HG03469 (cell line): ENCODE measurements around the gene MAP3K9.

Experiments used
- ATAC-seq: cut with Tn5 transposase; IDR thresholded peaks from one replicate; pipeline ENCODE4 v1.9.1; 2021; ENCODE audit warnings: mild to moderate bottlenecking, moderate library complexity, moderate number of reproducible peaks; ENCODE audit not compliant: unreplicated experiment

The MAP3K9 gene

GRCh38 chr14:70789361-70789760 is 20.0 kb downstream of the MAP3K9 start:
- no peak for ATAC-seq

GRCh38 chr14:70788898-70789297 is 20.4 kb downstream of the MAP3K9 start:
- no peak for ATAC-seq

- no peak for ATAC-seq
Measured at GRCh38 chr14:70785556-70785955, 23.8 kb downstream of the MAP3K9 start.

- ATAC-seq, result no peak
Measured at GRCh38 chr14:70784886-70785285, 24.4 kb downstream of the MAP3K9 start.

GRCh38 chr14:70782361-70782760 is 27.0 kb downstream of the MAP3K9 start:
- no peak for ATAC-seq

GRCh38 chr14:70780396-70781075 is 28.8 kb downstream of the MAP3K9 start:
- ATAC-seq, result peak; percentile 48

- no peak for ATAC-seq
Measured at GRCh38 chr14:70779667-70780066, 29.6 kb downstream of the MAP3K9 start.

GRCh38 chr14:70776197-70776596 is 33.1 kb downstream of the MAP3K9 start:
- ATAC-seq, result no peak

- ATAC-seq, result no peak
Measured at GRCh38 chr14:70773182-70773862, 36.0 kb downstream of the MAP3K9 start.

GRCh38 chr14:70771781-70772212 is 37.5 kb downstream of the MAP3K9 start:
- no peak for ATAC-seq

- no peak for ATAC-seq
Measured at GRCh38 chr14:70770490-70770889, 38.8 kb downstream of the MAP3K9 start.

- ATAC-seq, result no peak
Measured at GRCh38 chr14:70759398-70759797, 49.9 kb downstream of the MAP3K9 start.

GRCh38 chr14:70755655-70756054 is 53.7 kb downstream of the MAP3K9 start:
- ATAC-seq, result no peak

- no peak for ATAC-seq
Measured at GRCh38 chr14:70754991-70755390, 54.3 kb downstream of the MAP3K9 start.

- no peak for ATAC-seq
Measured at GRCh38 chr14:70753518-70753953, 55.8 kb downstream of the MAP3K9 start.

- ATAC-seq, result no peak
Measured at GRCh38 chr14:70748422-70748821, 60.9 kb downstream of the MAP3K9 start.

- no peak for ATAC-seq
Measured at GRCh38 chr14:70744641-70745040, 64.7 kb downstream of the MAP3K9 start.

GRCh38 chr14:70742316-70742715 is 67.0 kb downstream of the MAP3K9 start:
- ATAC-seq, result no peak

- no peak for ATAC-seq
Measured at GRCh38 chr14:70741482-70741881, 67.8 kb downstream of the MAP3K9 start.

GRCh38 chr14:70735043-70735442 is 74.3 kb downstream of the MAP3K9 start:
- ATAC-seq, result no peak

GRCh38 chr14:70731447-70732239 is 77.7 kb downstream of the MAP3K9 start:
- no peak for ATAC-seq

GRCh38 chr14:70730393-70730792 is 78.9 kb downstream of the MAP3K9 start:
- no peak for ATAC-seq
